ENCODE measurements around the gene PRR5L.

PRR5L gene

DNA sequence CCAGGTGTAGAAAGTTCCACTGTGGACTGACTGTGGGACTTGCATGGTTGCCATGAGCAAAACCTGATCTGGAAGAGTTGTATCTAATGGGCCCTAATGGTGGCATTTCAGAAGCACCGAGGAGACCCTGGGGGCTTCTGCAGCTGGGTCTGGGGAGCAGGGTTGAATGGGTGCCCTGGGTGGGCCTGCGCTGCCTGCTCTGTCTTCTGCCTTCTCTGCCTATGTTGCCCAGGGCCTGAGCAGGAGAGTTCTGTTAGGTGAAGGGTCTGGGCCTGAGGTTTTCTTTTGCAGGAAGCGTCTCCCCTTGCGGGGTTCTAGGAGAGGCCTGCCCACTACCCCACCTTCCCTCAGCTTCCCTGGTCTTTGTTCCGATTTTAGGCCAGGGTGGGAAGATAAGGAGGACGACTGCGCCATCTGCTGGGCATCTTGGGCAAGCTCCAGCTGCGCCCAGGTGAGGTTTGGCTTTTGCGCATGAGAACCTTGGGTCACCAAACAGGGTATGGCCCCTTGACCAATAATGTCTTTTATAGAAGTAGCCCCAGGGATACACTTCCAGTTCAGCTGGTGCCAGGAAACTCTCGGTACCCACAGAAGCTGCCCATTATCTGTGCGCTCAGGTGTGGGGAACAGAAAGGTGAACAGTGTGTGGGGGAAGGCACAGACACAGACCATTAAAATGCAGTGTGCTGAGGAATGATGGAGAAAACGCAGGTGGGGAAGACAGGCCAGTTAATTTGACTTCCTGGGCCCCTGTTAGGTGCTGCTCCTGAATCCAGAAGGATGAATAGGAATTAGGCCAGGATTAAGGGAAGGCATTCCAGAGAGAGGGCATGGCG is 30.1 kb upstream of the PRR5L start:
- H3K9me3 ChIP-seq (replicated peaks; ENCODE audit: insufficient read depth, low read length): no peaks in the 10 kb centered on the region
- no peak overlapping the region for H3K4me2 ChIP-seq (ENCODE audit: low read depth, low read length)
- no peak overlapping the region for H3K9ac ChIP-seq (ENCODE audit: low read length)
- no peaks in the 10 kb centered on the region for H3K79me2 ChIP-seq (ENCODE audit: low read length)
- no peak overlapping the region for H3K4me3 ChIP-seq (ENCODE audit: low read length)
- peak overlapping the region; percentile 20; the same call in 1 of the 2 replicates for H2AFZ ChIP-seq (ENCODE audit: low read length)
- DNase-seq: peak; percentile 43
- no peak overlapping the region for H3K27ac ChIP-seq (ENCODE audit: low read length)
- no peaks in the 10 kb centered on the region for H4K20me1 ChIP-seq (ENCODE audit: insufficient read depth, low read length)
- no peak for TF ChIP-seq EZH2 (optimal IDR thresholded peaks at IDR 0.05; ENCODE audit: low read depth, low read length)
- TF ChIP-seq, protein P1, sequence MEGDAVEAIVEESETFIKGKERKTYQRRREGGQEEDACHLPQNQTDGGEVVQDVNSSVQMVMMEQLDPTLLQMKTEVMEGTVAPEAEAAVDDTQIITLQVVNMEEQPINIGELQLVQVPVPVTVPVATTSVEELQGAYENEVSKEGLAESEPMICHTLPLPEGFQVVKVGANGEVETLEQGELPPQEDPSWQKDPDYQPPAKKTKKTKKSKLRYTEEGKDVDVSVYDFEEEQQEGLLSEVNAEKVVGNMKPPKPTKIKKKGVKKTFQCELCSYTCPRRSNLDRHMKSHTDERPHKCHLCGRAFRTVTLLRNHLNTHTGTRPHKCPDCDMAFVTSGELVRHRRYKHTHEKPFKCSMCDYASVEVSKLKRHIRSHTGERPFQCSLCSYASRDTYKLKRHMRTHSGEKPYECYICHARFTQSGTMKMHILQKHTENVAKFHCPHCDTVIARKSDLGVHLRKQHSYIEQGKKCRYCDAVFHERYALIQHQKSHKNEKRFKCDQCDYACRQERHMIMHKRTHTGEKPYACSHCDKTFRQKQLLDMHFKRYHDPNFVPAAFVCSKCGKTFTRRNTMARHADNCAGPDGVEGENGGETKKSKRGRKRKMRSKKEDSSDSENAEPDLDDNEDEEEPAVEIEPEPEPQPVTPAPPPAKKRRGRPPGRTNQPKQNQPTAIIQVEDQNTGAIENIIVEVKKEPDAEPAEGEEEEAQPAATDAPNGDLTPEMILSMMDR (IDR thresholded peaks at IDR 0.05; ENCODE audit: low read length): peak; percentile 93
- no peaks in the 10 kb centered on the region for H3F3A ChIP-seq (ENCODE audit: insufficient read depth, low read length)
- H3K4me1 ChIP-seq (ENCODE audit: low read length): no peaks in the 10 kb centered on the region
- H3K36me3 ChIP-seq (replicated peaks; ENCODE audit: insufficient read depth, low read length): no peaks in the 10 kb centered on the region
- H3K9me2 ChIP-seq (replicated peaks; ENCODE audit: insufficient read depth, low read length): no peaks in the 10 kb centered on the region
- no peaks in the 10 kb centered on the region for H3K27me3 ChIP-seq (replicated peaks; ENCODE audit: insufficient read depth, low read length)

DNA sequence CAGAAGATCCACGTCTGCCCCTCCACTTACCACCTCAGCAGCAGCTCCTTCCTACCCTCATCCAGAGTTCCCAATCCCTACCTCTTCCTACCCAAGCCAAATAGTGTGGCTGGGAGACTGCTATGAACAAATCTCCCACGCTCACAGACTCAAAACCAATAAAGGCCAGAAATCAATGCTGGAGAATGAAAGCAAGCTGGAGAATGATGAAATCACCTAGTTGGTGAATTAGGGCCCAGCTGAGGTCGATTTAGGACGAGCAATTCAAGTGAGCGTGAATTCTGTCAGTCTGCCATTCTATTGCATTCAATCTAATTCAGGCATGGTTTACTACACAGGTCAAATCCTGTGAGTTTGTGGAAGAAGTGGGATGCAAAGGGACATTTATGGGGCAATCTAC is 29.3 kb upstream of the PRR5L start:
- Histone ChIP-seq H4K20me1 (ENCODE audit: insufficient read depth, low read length) (no peaks in the 10 kb centered on the region), H2AFZ (ENCODE audit: low read length) (no peak overlapping the region), H3K79me2 (ENCODE audit: low read length) (no peaks in the 10 kb centered on the region), H3K4me3 (ENCODE audit: low read length) (no peak overlapping the region), H3K27me3 (replicated peaks; ENCODE audit: insufficient read depth, low read length) (no peaks in the 10 kb centered on the region), H3F3A (ENCODE audit: insufficient read depth, low read length) (no peaks in the 10 kb centered on the region), H3K27ac (ENCODE audit: low read length) (no peak overlapping the region), H3K4me1 (ENCODE audit: low read length) (no peaks in the 10 kb centered on the region), H3K9ac (ENCODE audit: low read length) (no peak overlapping the region), H3K9me2 (replicated peaks; ENCODE audit: insufficient read depth, low read length) (no peaks in the 10 kb centered on the region), H3K9me3 (replicated peaks; ENCODE audit: insufficient read depth, low read length) (no peaks in the 10 kb centered on the region), H3K36me3 (replicated peaks; ENCODE audit: insufficient read depth, low read length) (no peaks in the 10 kb centered on the region), H3K4me2 (ENCODE audit: low read depth, low read length) (no peak overlapping the region)
- no peak for DNase-seq
- TF ChIP-seq EZH2phosphoT487 (IDR thresholded peaks at IDR 0.05; ENCODE audit: low read length) (no peak), EZH2 (optimal IDR thresholded peaks at IDR 0.05; ENCODE audit: low read depth, low read length) (no peak)
- TF ChIP-seq, protein P1 (IDR thresholded peaks at IDR 0.05; ENCODE audit: low read length): no peak

DNA sequence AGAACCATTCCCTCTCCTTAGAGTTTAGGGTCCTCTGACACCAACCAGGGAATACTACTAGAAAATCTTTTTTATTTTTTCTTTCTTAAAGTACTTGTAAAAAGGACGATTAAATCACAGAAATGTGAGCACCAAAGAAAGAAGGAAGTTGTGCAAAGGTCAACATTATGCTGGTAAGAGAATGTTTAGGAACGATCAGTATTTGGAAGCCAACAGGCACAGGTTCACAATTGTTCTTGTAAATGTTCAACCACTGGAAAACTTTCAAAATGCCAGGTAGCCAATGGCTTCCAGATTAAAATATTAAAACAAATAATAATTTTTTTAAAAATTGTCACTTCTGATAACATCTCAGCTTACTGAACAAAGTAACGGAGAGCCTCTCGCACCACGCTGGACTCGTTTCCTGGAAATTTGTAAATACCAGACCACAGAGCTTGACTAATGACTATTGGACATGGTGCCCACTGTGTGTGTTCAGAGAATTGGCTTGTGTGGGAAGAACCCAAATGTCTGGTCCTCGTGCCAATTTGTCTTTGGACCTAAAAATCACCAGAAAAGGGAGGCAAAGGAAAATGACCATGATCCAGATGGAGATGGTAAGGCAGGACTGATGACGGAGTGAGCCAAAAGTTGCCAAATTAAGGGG is 27.6 kb upstream of the PRR5L start:
- DNase-seq: no peak
- H3K79me2 ChIP-seq (ENCODE audit: low read length): no peaks in the 10 kb centered on the region

More for the DNA sequence above, 27.6 kb upstream of the PRR5L start:
- Histone ChIP-seq H3F3A (ENCODE audit: insufficient read depth, low read length) (no peaks in the 10 kb centered on the region), H3K4me1 (ENCODE audit: low read length) (no peaks in the 10 kb centered on the region), H3K4me2 (ENCODE audit: low read depth, low read length) (no peak overlapping the region), H3K9ac (ENCODE audit: low read length) (no peak overlapping the region), H3K27me3 (replicated peaks; ENCODE audit: insufficient read depth, low read length) (no peaks in the 10 kb centered on the region), H3K27ac (ENCODE audit: low read length) (no peak overlapping the region), H4K20me1 (ENCODE audit: insufficient read depth, low read length) (no peaks in the 10 kb centered on the region), H2AFZ (ENCODE audit: low read length) (no peak overlapping the region), H3K9me3 (replicated peaks; ENCODE audit: insufficient read depth, low read length) (no peaks in the 10 kb centered on the region), H3K4me3 (ENCODE audit: low read length) (no peak overlapping the region), H3K36me3 (replicated peaks; ENCODE audit: insufficient read depth, low read length) (no peaks in the 10 kb centered on the region), H3K9me2 (replicated peaks; ENCODE audit: insufficient read depth, low read length) (no peaks in the 10 kb centered on the region)
- TF ChIP-seq EZH2phosphoT487 (IDR thresholded peaks at IDR 0.05; ENCODE audit: low read length): no peak
- TF ChIP-seq, protein P1 (IDR thresholded peaks at IDR 0.05; ENCODE audit: low read length): no peak
- TF ChIP-seq EZH2 (optimal IDR thresholded peaks at IDR 0.05; ENCODE audit: low read depth, low read length): no peak

Data from MM.1S (cell line).